ENCODE results near the gene TFEC.
"Not testable (repeated sequence)": the region's sequence is repeated elsewhere in the genome, so short reads cannot be mapped to it uniquely, and the experiment has no call there.

TFEC gene

GRCh38 chr7:115987486-115987885, 43.1 kb downstream of the TFEC start:
- DNase-seq, result no peak

DNA sequence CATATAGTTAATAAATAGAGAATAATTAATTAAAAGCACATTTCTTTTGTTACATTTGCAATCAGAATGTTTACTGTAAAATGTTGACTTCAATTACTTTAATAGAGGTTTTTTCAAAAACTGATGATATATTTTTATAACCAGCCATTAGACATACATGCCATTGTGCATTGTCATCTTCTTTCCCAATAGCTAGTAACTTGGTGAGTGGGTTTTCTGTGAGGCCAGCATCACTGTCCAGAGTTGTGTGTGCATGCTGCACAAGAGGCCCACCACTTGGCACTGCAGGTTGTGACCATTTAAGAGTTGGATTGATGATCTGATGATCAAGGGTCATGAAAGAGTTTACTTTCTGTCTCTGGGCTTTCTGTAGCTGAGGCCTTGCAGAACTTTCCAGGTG, 46.5 kb downstream of the TFEC start:
- DNase-seq, result no peak

- DNase-seq, result no peak
These were observed 50.4 kb downstream of the TFEC start for GRCh38 chr7:115980159-115980558.

GRCh38 chr7:115976651-115977050, 53.9 kb downstream of the TFEC start:
- no peak for DNase-seq

GRCh38 chr7:115975766-115976165, 54.8 kb downstream of the TFEC start:
- DNase-seq, result no peak

DNA sequence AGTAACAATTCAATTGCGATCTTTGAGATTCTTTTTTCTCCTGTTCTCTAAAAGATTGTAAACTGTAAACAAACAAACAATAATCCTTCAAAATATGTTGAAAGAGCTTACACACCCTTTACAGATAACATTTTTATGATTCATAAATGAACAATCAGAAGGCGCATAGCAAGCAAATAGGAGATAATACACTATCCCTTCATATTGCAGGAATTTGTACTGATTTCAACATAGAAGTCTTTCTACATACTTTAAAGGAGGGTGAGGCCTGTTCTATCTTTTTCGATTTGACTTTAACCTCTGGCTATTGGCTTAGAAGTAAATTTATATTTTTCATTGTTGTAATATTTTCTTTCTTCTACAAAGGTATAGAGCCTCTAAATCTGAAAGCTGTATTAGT, 57.2 kb downstream of the TFEC start:
- DNase-seq, result no peak

GRCh38 chr7:115971506-115971905, 59.1 kb downstream of the TFEC start:
- DNase-seq, result no peak

GRCh38 chr7:115968596-115968995, 62.0 kb downstream of the TFEC start:
- DNase-seq, result no peak

GRCh38 chr7:115968171-115968570, 62.4 kb downstream of the TFEC start:
- no peak for DNase-seq

- no peak for DNase-seq
These were observed 64.6 kb downstream of the TFEC start for GRCh38 chr7:115965796-115966475.

- no peak for DNase-seq
These were observed 65.3 kb downstream of the TFEC start for GRCh38 chr7:115965236-115965635.

- no peak for DNase-seq
These were observed 65.8 kb downstream of the TFEC start for GRCh38 chr7:115964799-115965198.

DNA sequence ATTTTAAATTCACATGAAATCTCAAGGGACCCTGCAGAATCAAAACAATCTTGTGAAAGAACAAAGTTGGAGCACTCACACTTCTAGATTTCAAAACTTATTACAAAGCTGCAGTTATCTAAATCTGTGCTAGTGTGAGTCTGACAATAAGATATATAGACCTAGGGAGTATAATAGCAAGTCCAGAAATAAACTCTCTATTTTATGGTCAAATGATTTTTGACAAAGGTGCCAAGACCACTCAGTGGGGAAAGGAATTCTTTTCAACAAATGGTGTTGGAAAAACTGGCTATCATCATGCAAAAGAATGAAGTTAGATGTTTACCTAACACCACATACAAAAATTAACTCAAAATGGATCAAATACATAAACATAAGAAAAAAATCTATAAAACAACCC, 68.2 kb downstream of the TFEC start:
- no peak for DNase-seq

DNA sequence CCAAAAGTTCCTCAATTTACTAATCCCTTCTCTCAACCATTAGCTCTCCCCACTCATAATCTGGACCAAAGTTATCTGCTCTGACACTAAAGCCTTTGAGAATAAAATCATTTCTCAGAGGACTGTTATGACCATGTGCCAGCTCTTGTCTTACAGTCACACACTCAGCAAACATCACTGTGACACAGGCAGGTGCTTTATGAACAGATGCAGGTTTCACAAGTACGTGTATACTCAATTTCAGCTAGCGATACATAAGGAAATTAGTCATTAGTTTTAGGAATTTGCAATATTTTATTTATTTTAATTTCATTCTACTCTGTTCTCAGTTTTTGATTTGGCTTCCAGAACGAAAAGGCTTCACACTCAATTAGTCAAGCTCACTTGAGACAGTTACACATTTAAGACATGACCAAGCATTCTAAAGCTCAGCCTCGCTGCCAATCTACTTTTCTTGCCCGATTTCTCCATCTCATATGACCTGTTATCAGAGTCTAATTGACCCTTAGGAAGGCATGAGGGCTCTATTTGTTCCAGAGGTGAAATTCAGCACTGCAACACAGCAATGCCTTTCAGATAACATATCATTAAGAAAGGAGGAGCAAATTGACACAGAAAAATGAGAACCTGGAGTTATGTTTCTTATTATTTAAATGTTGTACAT, 76.8 kb downstream of the TFEC start:
- no peak for DNase-seq

- DNase-seq, result no peak
These were observed 77.7 kb downstream of the TFEC start for GRCh38 chr7:115952832-115953231.

DNA sequence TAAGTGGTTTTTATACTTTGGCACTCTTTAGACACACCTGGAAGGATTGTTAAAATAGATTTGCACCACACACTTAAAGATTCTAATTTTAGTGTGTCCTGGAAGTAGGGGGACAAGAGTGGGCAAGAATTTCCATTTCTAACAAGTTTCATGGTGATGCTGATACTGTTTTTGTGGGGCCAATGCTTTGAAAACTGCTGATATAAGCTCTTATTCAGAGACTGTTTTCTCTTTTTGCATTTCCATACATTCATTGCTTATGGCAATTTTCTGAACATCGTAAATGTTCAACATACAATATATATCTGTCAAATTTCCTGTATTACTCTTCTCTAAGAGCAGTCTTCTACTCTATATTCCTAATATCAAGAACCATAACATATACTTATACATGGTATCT, 79.0 kb downstream of the TFEC start:
- no peak for DNase-seq

DNA sequence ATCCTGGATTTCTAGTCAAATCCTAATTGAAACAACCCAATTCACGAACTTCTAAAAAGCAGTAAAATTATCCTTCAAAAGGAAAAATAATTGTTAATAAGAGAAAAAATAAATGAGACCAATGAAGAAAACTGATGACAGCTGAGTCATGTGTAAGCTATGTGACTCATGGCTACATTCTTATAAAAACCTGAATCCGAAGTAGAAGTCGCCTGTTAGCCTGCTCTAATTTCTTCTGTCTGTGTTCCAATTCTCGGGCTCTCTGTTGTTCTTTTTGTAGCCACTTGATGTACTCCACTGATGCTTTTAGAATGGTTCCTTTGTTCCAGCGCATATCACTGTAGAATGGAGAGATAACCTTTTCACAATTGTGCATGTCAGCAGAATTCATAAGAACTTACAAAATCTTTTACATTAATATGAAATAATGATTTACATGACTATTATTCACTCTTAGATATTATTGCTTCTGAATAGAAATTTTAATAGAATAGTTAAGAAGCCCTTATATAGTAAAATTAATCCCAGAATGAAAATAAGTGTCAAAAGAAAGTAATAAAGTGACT, 88.8 kb downstream of the TFEC start:
- no peak for DNase-seq

DNA sequence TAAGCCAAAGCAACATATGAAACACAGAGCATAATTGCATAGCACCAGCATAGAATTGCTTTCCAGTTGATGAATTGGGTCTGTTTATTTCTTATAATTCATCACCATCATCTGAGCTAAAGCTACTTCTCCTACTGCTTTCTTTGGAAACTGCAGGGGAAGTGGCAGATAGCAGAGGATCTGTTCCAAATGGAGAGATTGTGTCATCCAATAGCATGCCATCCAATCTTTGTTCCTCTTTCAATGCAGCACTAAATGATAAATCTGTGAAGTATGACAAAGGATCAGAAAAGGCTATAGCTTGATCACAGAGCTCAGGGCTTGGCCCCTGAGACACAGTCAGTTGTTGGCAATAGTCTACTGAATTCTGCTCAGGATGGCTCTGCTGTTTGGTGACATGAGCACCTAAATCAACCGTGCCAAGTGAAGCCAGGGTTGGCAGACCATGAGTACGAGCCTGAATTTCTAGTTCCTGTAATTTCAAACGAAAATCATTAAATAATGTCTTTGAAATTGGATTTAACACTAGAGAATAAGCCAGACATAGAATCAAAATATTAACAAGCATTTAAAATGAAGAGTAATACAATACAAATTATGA, 90.0 kb downstream of the TFEC start:
- no peak for DNase-seq

DNA sequence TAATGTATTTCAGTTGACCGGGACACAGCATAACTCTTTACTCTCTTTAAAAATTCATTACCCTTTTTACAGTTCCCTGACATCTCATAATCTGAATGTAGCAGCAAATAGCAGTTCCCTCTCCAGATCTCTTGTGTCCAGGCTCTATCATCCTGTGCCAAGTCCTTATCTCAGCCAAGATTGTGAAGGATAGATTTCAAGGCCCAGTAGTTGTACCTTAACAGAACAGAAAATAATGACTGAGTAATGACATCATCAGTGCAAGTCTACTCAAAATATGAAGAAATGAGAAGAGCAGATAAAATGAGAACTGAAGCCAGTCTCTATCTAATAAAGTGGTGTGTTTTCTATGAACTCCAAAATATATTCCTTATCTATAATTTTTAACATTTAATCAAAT, 92.6 kb downstream of the TFEC start:
- no peak for DNase-seq

DNA sequence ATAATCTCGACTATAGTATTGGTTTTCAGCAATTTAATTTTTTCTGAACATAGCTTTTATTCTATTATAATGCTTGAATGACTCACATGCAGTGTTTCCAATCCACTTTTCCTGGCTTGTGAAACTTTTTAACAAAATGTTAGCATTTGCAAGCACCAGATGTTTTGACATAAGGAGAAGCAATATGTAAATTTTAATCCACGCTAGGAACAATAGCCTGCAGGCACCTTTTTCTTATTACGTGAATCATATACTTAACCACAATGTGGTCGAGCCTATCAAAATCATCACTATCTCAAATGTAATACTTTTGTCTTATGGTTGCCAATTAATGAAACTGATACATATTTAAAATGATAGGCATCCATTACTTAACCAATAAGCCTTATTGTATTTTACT, 97.1 kb downstream of the TFEC start:
- no peak for DNase-seq

DNA sequence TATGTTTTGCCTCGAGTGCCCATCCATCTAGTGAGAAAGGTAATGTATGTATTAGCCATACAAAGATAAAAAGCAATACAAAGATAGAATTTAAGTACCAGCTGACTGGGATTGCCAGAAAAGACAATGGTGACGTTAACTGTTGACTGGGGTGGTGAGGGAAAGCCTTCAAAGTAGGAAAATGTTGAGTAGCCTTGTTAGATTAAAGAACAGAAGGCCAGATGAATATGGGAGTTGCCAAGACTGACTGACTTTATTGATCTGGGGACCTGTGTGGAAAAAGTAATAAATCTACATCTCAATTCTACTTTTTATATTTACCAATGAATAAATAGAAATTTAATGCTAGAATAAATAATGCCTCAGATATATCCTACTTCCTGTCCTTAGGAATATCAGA, 97.7 kb downstream of the TFEC start:
- no peak for DNase-seq

DNA sequence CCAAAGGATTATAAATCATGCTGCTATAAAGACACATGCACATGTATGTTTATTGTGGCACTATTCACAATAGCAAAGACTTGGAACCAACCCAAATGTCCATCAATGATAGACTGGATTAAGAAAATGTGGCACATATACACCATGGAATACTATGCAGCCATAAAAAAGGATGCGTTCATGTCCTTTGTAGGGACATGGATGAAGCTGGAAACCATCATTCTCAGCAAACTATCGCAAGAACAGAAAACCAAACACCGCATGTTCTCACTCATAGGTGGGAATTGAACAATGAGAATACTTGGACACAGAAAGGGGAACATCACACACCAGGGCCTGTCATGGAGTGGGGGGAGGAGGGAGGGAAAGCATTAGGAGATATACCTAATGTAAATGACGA, 100.4 kb downstream of the TFEC start:
- not testable (repeated sequence) for DNase-seq

GRCh38 chr7:115929736-115930135, 100.8 kb downstream of the TFEC start:
- DNase-seq, result not testable (repeated sequence)

DNA sequence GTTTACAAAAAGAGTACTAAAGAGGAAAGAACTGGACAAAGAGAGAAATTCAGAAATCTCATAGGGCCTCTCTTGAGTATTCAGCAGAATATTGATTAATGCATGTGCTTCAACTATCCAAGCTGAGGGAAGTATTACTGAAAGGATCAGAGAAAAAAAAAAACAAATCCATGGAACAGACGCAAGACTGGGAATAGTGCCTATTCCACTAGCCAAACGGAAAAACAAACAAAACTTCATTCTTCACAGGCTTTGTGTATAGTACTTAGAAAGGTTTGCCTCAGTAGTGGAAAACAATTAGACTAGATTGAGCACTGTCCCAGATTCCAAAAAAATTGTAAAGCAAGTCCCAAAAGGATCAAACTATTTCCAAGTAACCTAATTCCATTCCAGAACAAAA, 106.2 kb downstream of the TFEC start:
- no peak for DNase-seq
